Heart right ventricle (tissue), 16 donors: ENCODE data around the gene ENO3. TPM values are rescaled to one million over a fixed set of nuclear protein-coding genes. Genes with fewer than 3 reads are reported as not detected.

Experiments used
- ATAC-seq, 8 donors: fragments of 200-7000 bp; cut with Tn5 transposase; one replicate each; pipeline ENCODE4 v1.9.1; 2020; ENCODE audit warnings: mild to moderate bottlenecking in 8 of 8, moderate library complexity in 8 of 8, moderate number of reproducible peaks in 1 of 8
- DNase-seq, 2 donors: peaks; one replicate each; pipeline ENCODE4 v3.0.0-alpha.2; 2020
- H3K27ac ChIP-seq, 10 donors: fragments of 200-600 bp; sonication (generic) in 2 of 10; one replicate each; pipeline versions ENCODE4 v1.5.0 to v1.8.0; 2020 to 2022; ENCODE audit warnings: mild to moderate bottlenecking in 3 of 10
- H3K27me3 ChIP-seq, 7 donors: fragments of 200-600 bp; one replicate each; pipeline ENCODE4 v1.8.0; 2021 to 2022; ENCODE audit warnings: mild to moderate bottlenecking in 2 of 7
- H3K36me3 ChIP-seq, 9 donors: fragments of 200-600 bp; sonication (generic) in 1 of 9; one replicate each; pipeline versions ENCODE4 v1.5.0 to v1.8.0; 2020 to 2022; ENCODE audit warnings: mild to moderate bottlenecking in 2 of 9
- H3K4me1 ChIP-seq, 9 donors: fragments of 200-600 bp; sonication (generic) in 1 of 9; one replicate each; pipeline versions ENCODE4 v1.5.0 to v1.8.0; 2020 to 2022; ENCODE audit warnings: mild to moderate bottlenecking in 4 of 9
- H3K4me3 ChIP-seq, 10 donors: fragments of 200-600 bp; sonication (generic) in 2 of 10; one replicate each; pipeline versions ENCODE4 v1.5.0 to v1.8.0; 2020 to 2022; ENCODE audit warnings: mild to moderate bottlenecking in 7 of 10, moderate library complexity in 2 of 10
- H3K9me3 ChIP-seq, 11 donors: fragments of 200-600 bp in 10 of 11; sonication (generic) in 2 of 11; one replicate each; pipeline versions ENCODE4 v1.5.0 to v1.8.0; 2013 to 2022; ENCODE audit warnings: mild to moderate bottlenecking in 2 of 11, control low read depth in 1 of 11, moderate library complexity in 1 of 11
- CTCF ChIP-seq, 9 donors: fragments of 200-600 bp; sonication (generic) in 2 of 9; IDR thresholded peaks; one replicate each; pipeline versions ENCODE4 v1.5.0 to v1.8.0; 2021 to 2022; ENCODE audit warnings: antibody characterized with exemption in 9 of 9, mild to moderate bottlenecking in 5 of 9, moderate library complexity in 1 of 9
- WGBS, 2 donors: extraction: QIAGEN DNeasy Blood & Tissue Kit; methylation state at CpG; one replicate each; pipeline ENCODE4 v1.1.7; 2013; ENCODE audit warnings: inconsistent platforms in 1 of 2; 5-methylcytosine and 5-hydroxymethylcytosine counted together
- intact Hi-C, 10 donors: fragments of 100-400 bp; cut with DNase I; formaldehyde crosslinking; loops; one replicate each; pipeline versions ENCODE4 v1.11.1 to v1.14.2; 2022
- polyA plus RNA-seq, 2 donors: library from polyadenylated mRNA; stranded (reverse); fragments of 200-250 nt; gene quantifications; one replicate each; pipeline ENCODE4 v1.2.3, GENCODE V29; 2013
- total RNA-seq, 10 donors: library from RNA; stranded (reverse); fragmentation: NEBNext Ultra II Directional in 3 of 10; extraction: Animal tissue kit (Norgen Biotek cat#: 25700) in 3 of 10; gene quantifications; one replicate each; pipeline versions ENCODE4 v1.2.1 to v1.2.4, GENCODE V29; 2021 to 2023
- donor health status: Arrhythmogenic right ventricular cardiomyopathy.
- donor health status: ischemic (EF 13 %, LVEDD 7.1; RV severe dilation, severe dysfunction).
- donor health status: healthy with polysubstance abuse.
- donor health status: DM: no; HTN: yes; CAD: no.
- donor health status: DM: no; HTN: no; CAD: no.
- donor health status: ischemic (EF 25% LVEDD 6.9; RV normal size, moderate dysfunction).
- donor health status: ischemic (EF 25% LVEDD 5.7; RV mildly dilated, moderate dysfunction).
- donor health status: healthy.
- donor health status: DM: yes; HTN: yes; CAD: no.
- donor health status: Ischemic cardiomyopathy.
- donor health status: ischemic (EF 35%, LVEDD 5.7; RV mildly dilated, moderate dysfunction).
- donor health status: nonischemic (EF 11% LVEDD 7.7; RV severe dilation, severe dysfunction).
- donor health status: DM: yes; HTN: yes; CAD: no.
- donor health status: PGD.
- donor health status: ischemic (EF 29% LVEDD 5.4; RV normal size, mild dysfunction).
- donor health status: nonischemic (EF 23%, LVEDD 6.1; RV moderate dilation, normal function).

The ENO3 gene
- total and polyA plus RNA-seq, 12 donors = 143 to 1,668 (median 746) TPM

- intact Hi-C loops = loop anchor here in 2 of 10 donors (1.0 to 5.0 kb wide), 2 partner anchors 30 to 62 kb away; no protein-coding TSS in a partner anchor
- Histone ChIP-seq H3K27ac (peak overlapping the region in 9 of 10 donors; percentile 88 to 97 (median 96)), H3K9me3 (no peaks in the 10 kb centered on the region), H3K27me3 (no peaks in the 10 kb centered on the region), H3K36me3 (peaks cover 0 to 66% (median 23%) of the 10 kb centered on the region in 9 donors), H3K4me3 (peak overlapping the region in 9 of 10 donors; percentile 53 to 82 (median 72)), H3K4me1 (peaks cover 18 to 61% (median 48%) of the 10 kb centered on the region in 9 donors)
- DNase-seq = no peak
- no peak for TF ChIP-seq CTCF (IDR thresholded peaks at IDR 0.05)
- 61 to 75% methylated on average over 15 of the region's 15 CpGs for WGBS, 2 donors
- ATAC-seq = no peak
Observed at GRCh38 chr17:4969047-4969550, 18.2 kb downstream of the ENO3 start.

GRCh38 chr17:4969551-4970173 is 18.7 kb downstream of the ENO3 start:
- Histone ChIP-seq H3K27ac (peak overlapping the region in 8 of 10 donors; percentile 29 to 97 (median 96)), H3K4me3 (no peak overlapping the region), H3K27me3 (no peaks in the 10 kb centered on the region), H3K4me1 (peaks cover 22 to 66% (median 51%) of the 10 kb centered on the region in 9 donors), H3K9me3 (no peaks in the 10 kb centered on the region), H3K36me3 (peaks cover 0 to 70% (median 23%) of the 10 kb centered on the region in 9 donors)
- TF ChIP-seq CTCF (IDR thresholded peaks at IDR 0.05) = no peak
- ATAC-seq (no peak), DNase-seq (no peak)
- 82 to 86% methylated on average over 16 of the region's 16 CpGs for WGBS, 2 donors
- intact Hi-C loops = loop anchor here in 2 of 10 donors (1.0 to 5.0 kb wide), 2 partner anchors 30 to 62 kb away; no protein-coding TSS in a partner anchor

GRCh38 chr17:4970273-4970672 is 19.4 kb downstream of the ENO3 start:
- TF ChIP-seq CTCF (IDR thresholded peaks at IDR 0.05) = no peak
- ATAC-seq = no peak
- H3K36me3 ChIP-seq = peaks cover 0 to 73% (median 23%) of the 10 kb centered on the region in 9 donors
- H3K27ac ChIP-seq = peak overlapping the region in 6 of 10 donors; percentile 29 to 97 (median 94)
- H3K9me3 ChIP-seq = no peaks in the 10 kb centered on the region
- H3K27me3 ChIP-seq = no peaks in the 10 kb centered on the region
- H3K4me1 ChIP-seq = peaks cover 22 to 71% (median 52%) of the 10 kb centered on the region in 9 donors
- H3K4me3 ChIP-seq = no peak overlapping the region
- DNase-seq = no peak
- WGBS, 2 donors = 96% methylated on average over 8 of the region's 8 CpGs
- intact Hi-C loops = no loop called here

- Histone ChIP-seq H3K4me1 (peaks cover 22 to 60% (median 49%) of the 10 kb centered on the region in 9 donors), H3K36me3 (peaks cover 0 to 84% (median 25%) of the 10 kb centered on the region in 9 donors), H3K27me3 (no peaks in the 10 kb centered on the region), H3K9me3 (no peaks in the 10 kb centered on the region), H3K27ac (peak overlapping the region in 6 of 10 donors; percentile 61 to 80 (median 71)), H3K4me3 (no peak overlapping the region)
- ATAC-seq (no peak), DNase-seq (no peak)
- intact Hi-C loops = no loop called here
- WGBS, 2 donors = 90 to 97% methylated on average over 6 of the region's 6 CpGs
- no peak for TF ChIP-seq CTCF (IDR thresholded peaks at IDR 0.05)
Observed at GRCh38 chr17:4971826-4972225, 20.9 kb downstream of the ENO3 start.
